GM12872 (cell line): ENCODE measurements around the gene RAB31.

ENCODE experiments used
- CTCF ChIP-seq: IDR thresholded peaks from 3 replicates; pipeline ENCODE4 v1.5.1; 2011; ENCODE audit warnings: low read depth, mild to moderate bottlenecking, low read length, moderate library complexity; ENCODE audit not compliant: insufficient read depth

Gene RAB31

GRCh38 chr18:9735238-9735637 lies 27.1 kb downstream of the RAB31 start:
- TF ChIP-seq CTCF, result no peak

- TF ChIP-seq CTCF, result no peak
These were observed 27.8 kb downstream of the RAB31 start for GRCh38 chr18:9735879-9736278.

- TF ChIP-seq CTCF, result no peak
These were observed 28.3 kb downstream of the RAB31 start for GRCh38 chr18:9736286-9736835.

- TF ChIP-seq CTCF, result no peak
These were observed 28.9 kb downstream of the RAB31 start for GRCh38 chr18:9737006-9737405.

GRCh38 chr18:9737472-9738121 lies 29.5 kb downstream of the RAB31 start:
- no peak for TF ChIP-seq CTCF

GRCh38 chr18:9738266-9738969 lies 30.3 kb downstream of the RAB31 start:
- TF ChIP-seq CTCF, result no peak

- no peak for TF ChIP-seq CTCF
These were observed 31.4 kb downstream of the RAB31 start for GRCh38 chr18:9739516-9739915.
